GM18498 (cell line): Measurements from ENCODE around the gene KRTAP2-4.
"Not testable (repeated sequence)": the region's sequence is repeated elsewhere in the genome, so short reads cannot be mapped to it uniquely, and the experiment has no call there.

Experiments used
- ATAC-seq: cut with Tn5 transposase; IDR thresholded peaks from one replicate; pipeline ENCODE4 v1.9.1; 2021; ENCODE audit warnings: mild to moderate bottlenecking, moderate library complexity; ENCODE audit not compliant: unreplicated experiment

Gene KRTAP2-4

GRCh38 chr17:41065829-41066624 is at the start of gene KRTAP2-4:
Gene KRTAP2-4 (minus strand): TSS chr17:41065879. CDS start chr17:41065845, 34 bp downstream.
- no peak for ATAC-seq

GRCh38 chr17:41111151-41111885 is 45.6 kb upstream of the KRTAP2-4 start:
- ATAC-seq: no peak

- ATAC-seq: not testable (repeated sequence)
Observed at GRCh38 chr17:41108728-41109386, 43.2 kb upstream of the KRTAP2-4 start.

- ATAC-seq: no peak
Observed at GRCh38 chr17:41107941-41108450, 42.3 kb upstream of the KRTAP2-4 start.

DNA sequence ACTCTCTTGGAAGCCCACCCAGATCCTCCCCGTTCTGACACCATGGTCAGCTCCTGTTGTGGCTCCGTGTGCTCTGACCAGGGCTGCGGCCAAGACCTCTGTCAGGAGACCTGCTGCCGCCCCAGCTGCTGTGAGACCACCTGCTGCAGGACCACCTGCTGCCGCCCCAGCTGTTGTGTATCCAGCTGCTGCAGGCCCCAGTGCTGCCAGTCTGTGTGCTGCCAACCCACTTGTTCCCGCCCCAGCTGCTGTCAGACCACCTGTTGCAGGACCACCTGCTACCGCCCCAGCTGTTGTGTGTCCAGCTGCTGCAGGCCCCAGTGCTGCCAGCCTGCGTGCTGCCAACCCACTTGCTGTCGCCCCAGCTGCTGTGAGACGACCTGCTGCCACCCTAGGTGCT is 39.7 kb upstream of the KRTAP2-4 start, which contains the start of gene KRTAP4-9:
Gene KRTAP4-9 (plus strand): TSS at position 43 of the 400 bp plus-strand sequence. CDS start 0 bp downstream, at position 43.
- not testable (repeated sequence) for ATAC-seq

DNA sequence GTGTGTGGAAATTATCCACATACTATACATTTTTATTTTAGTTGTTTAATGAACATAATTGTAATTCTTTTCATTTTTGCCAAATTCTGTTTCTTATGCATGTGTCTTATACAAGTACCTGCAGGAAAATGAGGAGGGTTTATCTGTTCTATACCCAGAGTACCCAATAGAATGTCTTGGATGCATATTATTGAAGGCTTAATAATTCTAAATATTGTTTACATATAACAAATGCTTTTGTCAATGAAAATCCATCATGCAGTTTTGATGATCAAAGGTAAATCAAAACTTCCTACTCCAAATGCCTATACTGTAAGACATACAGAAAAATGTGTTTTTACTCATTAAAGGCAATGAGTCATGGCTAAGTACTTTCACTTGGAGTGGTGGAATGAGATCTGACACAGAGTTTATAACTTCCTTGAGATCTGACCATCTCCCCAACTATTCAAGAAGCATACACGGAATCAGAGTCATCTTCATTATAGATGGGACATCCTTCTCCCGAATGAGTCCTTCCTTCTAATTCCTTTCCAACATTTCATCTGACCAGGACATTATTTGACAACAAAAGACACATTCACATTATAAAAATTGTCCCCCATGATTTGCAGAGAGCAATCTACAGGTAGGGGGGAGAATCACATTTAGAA is 38.8 kb upstream of the KRTAP2-4 start:
- ATAC-seq: not testable (repeated sequence)

DNA sequence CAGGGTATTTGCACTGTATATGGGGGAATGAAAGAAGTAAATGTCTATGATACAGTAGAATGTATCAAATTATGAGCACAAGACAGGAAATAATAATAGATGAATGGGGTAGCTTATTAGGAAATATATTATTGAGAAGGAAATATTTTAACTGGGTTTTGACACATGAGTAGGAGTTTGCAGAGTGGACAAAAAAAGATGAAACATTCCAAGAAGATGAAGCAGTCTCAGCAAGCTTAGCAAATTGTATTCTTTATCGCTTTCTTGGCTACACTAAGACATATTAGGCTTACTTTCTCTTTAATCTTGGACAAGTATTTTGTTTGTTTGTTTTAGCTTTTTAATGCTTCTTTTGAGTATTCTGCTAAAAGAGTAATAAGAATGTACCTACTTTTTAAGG is 38.2 kb upstream of the KRTAP2-4 start:
- no peak for ATAC-seq

- ATAC-seq: no peak
Observed at GRCh38 chr17:41101586-41102259, 36.0 kb upstream of the KRTAP2-4 start, which contains the start of gene KRTAP4-16. Gene KRTAP4-16 (minus strand): TSS chr17:41102209. CDS start chr17:41102209, 0 bp downstream.

DNA sequence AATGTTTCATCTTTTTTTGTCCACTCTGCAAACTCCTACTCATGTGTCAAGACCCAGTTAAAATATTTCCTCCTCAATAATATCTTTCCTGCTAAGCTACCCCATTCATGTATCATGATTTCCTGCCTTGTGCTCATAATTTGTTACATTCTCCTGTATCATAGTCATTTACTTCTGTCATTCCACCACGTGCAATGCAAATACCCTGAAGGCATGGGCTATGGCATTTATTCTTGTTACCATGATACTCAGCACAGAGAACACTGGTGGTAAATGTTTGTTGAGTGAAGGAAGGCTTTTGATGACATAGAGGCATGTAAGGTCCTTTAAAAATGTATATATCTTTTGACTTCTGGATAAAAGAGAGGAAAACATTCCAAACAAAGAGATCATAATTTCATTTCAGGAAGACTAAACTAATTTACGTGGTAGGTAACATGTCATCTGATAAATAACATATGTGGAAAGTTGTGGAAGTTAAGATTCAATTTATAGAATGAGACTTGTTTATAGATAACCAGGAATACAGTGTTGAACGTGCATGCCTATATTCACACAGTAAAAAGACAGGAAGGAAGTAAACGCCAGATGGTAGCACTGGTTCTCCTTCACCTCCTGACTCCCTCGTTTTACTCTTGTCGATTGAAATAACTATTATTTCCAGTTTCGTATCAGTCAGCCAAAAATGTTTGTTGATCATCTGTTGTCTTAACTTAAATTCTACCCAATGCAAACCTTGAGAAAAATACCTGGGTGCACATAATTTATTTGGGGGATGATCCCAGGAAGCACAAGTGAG is 34.2 kb upstream of the KRTAP2-4 start:
- ATAC-seq: not testable (repeated sequence)

GRCh38 chr17:41098481-41098880 is 32.8 kb upstream of the KRTAP2-4 start:
- no peak for ATAC-seq

DNA sequence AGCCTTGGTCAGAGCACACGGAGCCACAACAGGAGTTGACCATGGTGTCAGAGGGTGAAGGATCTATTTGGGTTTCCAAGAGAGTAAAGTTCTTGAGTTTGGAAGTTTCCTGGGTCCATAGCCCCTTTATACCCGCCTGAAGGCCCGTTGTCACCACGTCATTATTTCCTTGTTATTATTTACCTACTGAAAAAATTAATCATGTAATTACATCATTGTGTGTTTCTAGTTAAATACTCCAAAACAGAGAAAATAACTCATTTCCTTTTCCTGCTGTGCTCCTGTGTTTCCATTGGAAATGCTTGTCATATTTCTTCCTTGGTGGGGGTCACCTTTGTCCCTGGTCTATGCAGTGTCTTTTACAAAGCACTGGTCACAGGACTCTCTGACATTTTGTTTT is 32.4 kb upstream of the KRTAP2-4 start, which contains the start of gene KRTAP4-8:
Gene KRTAP4-8 (minus strand): TSS at position 101 of the 400 bp plus-strand sequence. CDS start 58 bp downstream, at position 43.
- no peak for ATAC-seq

- ATAC-seq: no peak
Observed at GRCh38 chr17:41096055-41096454, 30.4 kb upstream of the KRTAP2-4 start.

GRCh38 chr17:41088760-41089352 is 23.2 kb upstream of the KRTAP2-4 start:
- not testable (repeated sequence) for ATAC-seq

DNA sequence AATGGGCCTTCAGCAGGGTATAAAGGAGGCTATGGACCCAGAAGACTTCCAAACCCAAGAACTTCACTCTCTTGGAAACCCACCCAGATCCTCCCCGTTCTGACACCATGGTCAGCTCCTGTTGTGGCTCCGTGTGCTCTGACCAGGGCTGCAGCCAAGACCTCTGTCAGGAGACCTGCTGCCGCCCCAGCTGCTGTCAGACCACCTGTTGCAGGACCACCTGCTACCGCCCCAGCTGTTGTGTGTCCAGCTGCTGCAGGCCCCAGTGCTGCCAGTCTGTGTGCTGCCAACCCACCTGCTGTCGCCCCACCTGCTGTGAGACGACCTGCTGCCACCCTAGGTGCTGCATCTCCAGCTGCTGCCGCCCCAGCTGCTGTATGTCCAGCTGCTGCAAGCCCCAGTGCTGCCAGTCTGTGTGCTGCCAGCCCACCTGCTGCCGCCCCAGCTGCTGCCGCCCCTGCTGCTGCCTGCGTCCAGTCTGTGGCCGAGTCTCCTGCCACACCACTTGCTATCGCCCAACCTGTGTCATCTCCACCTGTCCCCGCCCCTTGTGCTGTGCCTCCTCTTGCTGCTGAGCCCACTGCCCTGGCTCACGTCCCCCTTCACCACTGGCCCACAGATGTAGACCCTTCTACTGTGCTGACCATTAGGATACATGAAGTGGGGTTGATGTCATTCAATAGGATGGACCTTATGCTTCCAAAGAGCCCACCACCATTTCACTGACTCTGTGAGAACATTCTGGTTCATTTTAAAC is 18.6 kb upstream of the KRTAP2-4 start, which contains the start of gene KRTAP4-7:
Gene KRTAP4-7 (plus strand): TSS at position 51 of the 757 bp plus-strand sequence. CDS start 57 bp downstream, at position 108.
- not testable (repeated sequence) for ATAC-seq

DNA sequence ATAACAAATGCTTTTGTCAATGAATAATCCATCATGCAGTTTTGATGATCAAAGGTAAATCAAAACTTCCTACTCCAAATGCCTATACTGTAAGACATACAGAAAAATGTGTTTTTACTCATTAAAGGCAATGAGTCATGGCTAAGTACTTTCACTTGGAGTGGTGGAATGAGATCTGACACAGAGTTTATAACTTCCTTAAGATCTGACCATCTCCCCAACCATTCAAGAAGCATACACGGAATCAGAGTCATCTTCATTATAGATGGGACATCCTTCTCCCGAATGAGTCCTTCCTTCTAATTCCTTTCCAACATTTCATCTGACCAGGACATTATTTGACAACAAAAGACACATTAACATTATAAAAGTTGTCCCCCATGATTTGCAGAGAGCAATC is 17.7 kb upstream of the KRTAP2-4 start:
- not testable (repeated sequence) for ATAC-seq

GRCh38 chr17:41082626-41083025 is 16.9 kb upstream of the KRTAP2-4 start:
- no peak for ATAC-seq

- ATAC-seq: no peak
Observed at GRCh38 chr17:41076788-41077187, 11.1 kb upstream of the KRTAP2-4 start.

DNA sequence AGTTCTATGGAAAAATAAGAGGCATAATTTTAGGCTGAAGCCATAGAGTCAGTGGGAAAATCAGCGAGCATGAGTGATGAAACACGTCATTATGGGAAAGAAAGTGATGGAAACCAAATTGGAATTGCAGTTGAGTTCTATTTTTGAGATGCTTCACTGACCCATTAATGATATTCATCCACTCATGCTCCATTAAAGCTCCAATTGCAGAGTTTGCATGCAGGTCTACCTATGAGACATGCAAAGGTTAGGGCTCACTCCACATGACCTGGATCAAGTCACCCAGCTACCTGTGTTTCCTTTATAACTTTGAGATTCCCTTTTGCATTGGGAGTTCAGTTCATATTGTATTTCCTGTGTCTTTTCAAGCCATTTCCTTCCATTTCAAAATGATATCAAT is 8.0 kb upstream of the KRTAP2-4 start:
- ATAC-seq: no peak
